ENCODE results near the gene SLC1A3. TPM values are rescaled to one million over a fixed set of nuclear protein-coding genes. Genes with fewer than 3 reads are reported as not detected.

SLC1A3 gene
- total and polyA plus RNA-seq, 2 donors (not counting 1 experiment from before 2014, with no cell fraction given) = 0.52 to 3.3 TPM

GRCh38 chr5:36654564-36654963 is 48.2 kb downstream of the SLC1A3 start:
- H3K4me2 ChIP-seq (ENCODE audit: extremely low read depth, insufficient read depth, low read length) = no peak overlapping the region
- H3K27me3 ChIP-seq (ENCODE audit: control insufficient read depth, insufficient read depth, low read length) = no peaks in the 10 kb centered on the region
- no peak for TF ChIP-seq CTCF (conservative IDR thresholded peaks at IDR 0.05 in 1 of 2, IDR thresholded peaks at IDR 0.05 in 1 of 2; ENCODE audit: low read depth in 1 of 2, low read length in 2 of 2)
- TF ChIP-seq EZH2 (IDR thresholded peaks at IDR 0.05; ENCODE audit: low read length, missing control alignments) = no peak
- DNase-seq (ENCODE audit: low read depth in 2 of 2) = no peak
- H3K9ac ChIP-seq (ENCODE audit: insufficient read depth, low read length) = no peak overlapping the region
- H3K9me3 ChIP-seq (ENCODE audit: control insufficient read depth, insufficient read depth, low read depth, low read length) = no peaks in the 10 kb centered on the region
- no peak overlapping the region for H3K27ac ChIP-seq (ENCODE audit: insufficient read depth, low read length)
- no peaks in the 10 kb centered on the region for H3K36me3 ChIP-seq (ENCODE audit: control insufficient read depth, insufficient read depth, low read length)
- H3K79me2 ChIP-seq (ENCODE audit: control insufficient read depth, insufficient read depth, low read length) = no peaks in the 10 kb centered on the region
- H3K4me3 ChIP-seq (replicated peaks in 1 of 4; ENCODE audit: control extremely low read depth in 1 of 4, insufficient read depth in 1 of 4, low read depth in 3 of 4, low read length in 4 of 4) = no peak overlapping the region
- H4K20me1 ChIP-seq (ENCODE audit: control insufficient read depth, extremely low read depth, insufficient read depth, low read length) = no peaks in the 10 kb centered on the region
- H2AFZ ChIP-seq (ENCODE audit: low read length) = no peak overlapping the region
- peaks cover 11% of the 10 kb centered on the region for H3K4me1 ChIP-seq (ENCODE audit: control insufficient read depth, extremely low read depth, insufficient read depth, low read length)

- H3K27me3 ChIP-seq (ENCODE audit: control insufficient read depth, insufficient read depth, low read length) = no peaks in the 10 kb centered on the region
- H3K9me3 ChIP-seq (ENCODE audit: control insufficient read depth, insufficient read depth, low read depth, low read length) = no peaks in the 10 kb centered on the region
- no peak overlapping the region for H3K9ac ChIP-seq (ENCODE audit: insufficient read depth, low read length)
- no peak for TF ChIP-seq CTCF (conservative IDR thresholded peaks at IDR 0.05 in 1 of 2, IDR thresholded peaks at IDR 0.05 in 1 of 2; ENCODE audit: low read depth in 1 of 2, low read length in 2 of 2)
- no peak for TF ChIP-seq EZH2 (IDR thresholded peaks at IDR 0.05; ENCODE audit: low read length, missing control alignments)
- no peaks in the 10 kb centered on the region for H3K36me3 ChIP-seq (ENCODE audit: control insufficient read depth, insufficient read depth, low read length)
- DNase-seq (ENCODE audit: low read depth in 2 of 2) = peak in 1 of 2 donors; percentile 52
- no peaks in the 10 kb centered on the region for H4K20me1 ChIP-seq (ENCODE audit: control insufficient read depth, extremely low read depth, insufficient read depth, low read length)
- peak overlapping the region; percentile 9 for H3K4me2 ChIP-seq (ENCODE audit: extremely low read depth, insufficient read depth, low read length)
- no peak overlapping the region for H2AFZ ChIP-seq (ENCODE audit: low read length)
- peaks cover 11% of the 10 kb centered on the region for H3K4me1 ChIP-seq (ENCODE audit: control insufficient read depth, extremely low read depth, insufficient read depth, low read length)
- no peak overlapping the region for H3K4me3 ChIP-seq (replicated peaks in 1 of 4; ENCODE audit: control extremely low read depth in 1 of 4, insufficient read depth in 1 of 4, low read depth in 3 of 4, low read length in 4 of 4)
- no peaks in the 10 kb centered on the region for H3K79me2 ChIP-seq (ENCODE audit: control insufficient read depth, insufficient read depth, low read length)
- no peak overlapping the region for H3K27ac ChIP-seq (ENCODE audit: insufficient read depth, low read length)
Measured at GRCh38 chr5:36655161-36655560, 48.8 kb downstream of the SLC1A3 start.

GRCh38 chr5:36656556-36656955 is 50.1 kb downstream of the SLC1A3 start:
- Histone ChIP-seq H3K27ac (ENCODE audit: insufficient read depth, low read length) (no peak overlapping the region), H3K36me3 (ENCODE audit: control insufficient read depth, insufficient read depth, low read length) (no peaks in the 10 kb centered on the region), H4K20me1 (ENCODE audit: control insufficient read depth, extremely low read depth, insufficient read depth, low read length) (no peaks in the 10 kb centered on the region), H3K4me2 (ENCODE audit: extremely low read depth, insufficient read depth, low read length) (peak overlapping the region; percentile 9), H3K9ac (ENCODE audit: insufficient read depth, low read length) (no peak overlapping the region), H3K27me3 (ENCODE audit: control insufficient read depth, insufficient read depth, low read length) (no peaks in the 10 kb centered on the region), H3K4me3 (replicated peaks in 1 of 4; ENCODE audit: control extremely low read depth in 1 of 4, insufficient read depth in 1 of 4, low read depth in 3 of 4, low read length in 4 of 4) (no peak overlapping the region), H2AFZ (ENCODE audit: low read length) (no peak overlapping the region), H3K9me3 (ENCODE audit: control insufficient read depth, insufficient read depth, low read depth, low read length) (no peaks in the 10 kb centered on the region), H3K4me1 (ENCODE audit: control insufficient read depth, extremely low read depth, insufficient read depth, low read length) (peaks cover 11% of the 10 kb centered on the region), H3K79me2 (ENCODE audit: control insufficient read depth, insufficient read depth, low read length) (no peaks in the 10 kb centered on the region)
- TF ChIP-seq EZH2 (IDR thresholded peaks at IDR 0.05; ENCODE audit: low read length, missing control alignments) (no peak), CTCF (conservative IDR thresholded peaks at IDR 0.05 in 1 of 2, IDR thresholded peaks at IDR 0.05 in 1 of 2; ENCODE audit: low read depth in 1 of 2, low read length in 2 of 2) (no peak)
- no peak for DNase-seq (ENCODE audit: low read depth in 2 of 2)

Measured in fibroblast of lung (primary cell).